GM12873 (cell line): ENCODE measurements around the gene NDUFS8.

Experiments
- TF ChIP-seq, protein P1 (sequence below): IDR thresholded peaks from 2 replicates; pipeline ENCODE4 v1.5.1; 2012; ENCODE audit warnings: low read depth, mild to moderate bottlenecking, moderate library complexity, low read length, control low read depth; ENCODE audit not compliant: insufficient read depth; ENCODE audit errors: missing control alignments

The NDUFS8 gene

GRCh38 chr11:68014947-68015447, 15.5 kb upstream of the NDUFS8 start:
- TF ChIP-seq, protein P1, sequence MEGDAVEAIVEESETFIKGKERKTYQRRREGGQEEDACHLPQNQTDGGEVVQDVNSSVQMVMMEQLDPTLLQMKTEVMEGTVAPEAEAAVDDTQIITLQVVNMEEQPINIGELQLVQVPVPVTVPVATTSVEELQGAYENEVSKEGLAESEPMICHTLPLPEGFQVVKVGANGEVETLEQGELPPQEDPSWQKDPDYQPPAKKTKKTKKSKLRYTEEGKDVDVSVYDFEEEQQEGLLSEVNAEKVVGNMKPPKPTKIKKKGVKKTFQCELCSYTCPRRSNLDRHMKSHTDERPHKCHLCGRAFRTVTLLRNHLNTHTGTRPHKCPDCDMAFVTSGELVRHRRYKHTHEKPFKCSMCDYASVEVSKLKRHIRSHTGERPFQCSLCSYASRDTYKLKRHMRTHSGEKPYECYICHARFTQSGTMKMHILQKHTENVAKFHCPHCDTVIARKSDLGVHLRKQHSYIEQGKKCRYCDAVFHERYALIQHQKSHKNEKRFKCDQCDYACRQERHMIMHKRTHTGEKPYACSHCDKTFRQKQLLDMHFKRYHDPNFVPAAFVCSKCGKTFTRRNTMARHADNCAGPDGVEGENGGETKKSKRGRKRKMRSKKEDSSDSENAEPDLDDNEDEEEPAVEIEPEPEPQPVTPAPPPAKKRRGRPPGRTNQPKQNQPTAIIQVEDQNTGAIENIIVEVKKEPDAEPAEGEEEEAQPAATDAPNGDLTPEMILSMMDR, result no peak

- TF ChIP-seq, protein P1, result no peak
Measured at GRCh38 chr11:68015467-68015866, 15.0 kb upstream of the NDUFS8 start.

- TF ChIP-seq, protein P1, result no peak
Measured at GRCh38 chr11:68016161-68016903, 14.1 kb upstream of the NDUFS8 start.

DNA sequence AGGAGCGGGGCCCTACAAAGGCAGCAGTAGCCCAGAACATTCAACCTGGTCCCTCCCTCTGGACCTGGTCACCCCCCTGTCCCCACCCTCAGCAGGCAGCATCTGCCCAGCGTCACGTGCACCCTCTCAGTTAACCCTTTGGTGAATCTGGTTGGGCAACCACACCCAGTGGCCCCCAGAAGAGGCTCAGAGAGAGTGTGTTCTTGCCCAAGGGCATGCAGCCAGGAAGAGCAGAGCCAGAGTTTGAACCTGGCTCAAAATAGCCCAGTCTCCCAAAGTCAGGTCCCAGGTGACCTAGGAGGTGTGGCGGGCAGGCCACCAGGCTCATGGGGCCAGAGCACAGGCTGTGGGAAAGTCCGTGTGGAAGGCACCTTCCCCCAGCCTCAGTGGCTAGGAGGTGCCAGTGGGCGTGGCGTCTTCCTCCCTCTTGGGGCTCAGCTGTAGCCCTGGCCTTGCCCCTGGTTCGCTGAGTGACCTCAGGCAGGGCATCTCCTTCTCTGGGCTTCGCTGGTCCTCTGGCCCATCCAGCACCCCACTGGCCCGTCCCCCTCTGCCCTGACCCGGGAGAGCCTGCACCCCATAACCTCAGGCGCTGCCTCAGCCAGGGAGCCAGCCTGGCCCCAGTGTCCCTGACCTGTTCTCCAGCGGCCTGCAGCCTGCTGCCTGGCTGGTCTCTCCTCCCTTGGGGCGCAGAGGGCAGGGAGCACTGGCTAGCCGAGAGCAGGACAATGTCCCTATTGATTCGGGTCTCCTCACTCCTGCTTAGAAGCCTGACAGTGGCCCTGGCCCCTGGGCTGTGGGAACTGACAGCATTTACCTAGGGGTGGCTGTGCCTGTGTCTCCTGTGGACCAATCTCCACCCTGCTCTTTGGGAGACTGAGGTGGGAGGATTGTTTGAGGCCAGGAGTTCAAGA, 13.3 kb upstream of the NDUFS8 start:
- TF ChIP-seq, protein P1, result no peak

GRCh38 chr11:68017980-68018729, 12.3 kb upstream of the NDUFS8 start:
- TF ChIP-seq, protein P1, result no peak

GRCh38 chr11:68018730-68019190, 11.7 kb upstream of the NDUFS8 start:
- TF ChIP-seq, protein P1, result no peak
